HEK293 (cell line): ENCODE data around the gene MYZAP.

Experiments
- CTCF ChIA-PET: fragments of 350-600 bp; formaldehyde crosslinking; extraction: SDS; loops from one replicate; lab custom pipeline; 2021; ENCODE audit warnings: antibody characterized with exemption; lab: Yijun Ruan, JAX
- POLR2A ChIA-PET: fragments of 300-600 bp; formaldehyde crosslinking; extraction: SDS; loops from one replicate; lab custom pipeline; 2020; ENCODE audit warnings: antibody characterized with exemption, inconsistent platforms; lab: Yijun Ruan, JAX
- H3K27ac ChIP-seq: fragments of 200-500 bp; sonication (Bioruptor generic); 2 replicates; pipeline ENCODE4 v1.5.1; 2014; ENCODE audit warnings: low read depth, low read length, control low read depth, inconsistent platforms; ENCODE audit errors: extremely low read depth
- H3K36me3 ChIP-seq, 2 experiments: fragments of 200-500 bp in 1 of 2; sonication (Bioruptor generic) in 1 of 2; 1 replicate in 1 of 2; 2 replicates in 1 of 2; pipeline ENCODE4 v1.5.1; 2014 to 2017; ENCODE audit warnings: inconsistent platforms in 2 of 2, low read length in 2 of 2; ENCODE audit not compliant: control insufficient read depth in 2 of 2, insufficient read depth in 1 of 2
- H3K4me1 ChIP-seq: fragments of 200-500 bp; sonication (Bioruptor generic); 2 replicates; pipeline ENCODE4 v1.5.1; 2014; ENCODE audit warnings: mild to moderate bottlenecking, low read length, inconsistent platforms; ENCODE audit not compliant: control insufficient read depth, insufficient read depth
- H3K4me3 ChIP-seq: 2 replicates; pipeline ENCODE4 v1.5.1; 2011; ENCODE audit warnings: low read depth, mild to moderate bottlenecking, control low read depth, low read length, moderate library complexity
- H3K9me3 ChIP-seq: fragments of 200-500 bp; sonication (Bioruptor generic); 2 replicates; pipeline ENCODE4 v1.5.1; 2014; ENCODE audit warnings: low read depth, low read length, inconsistent platforms; ENCODE audit not compliant: control insufficient read depth, insufficient read depth
- CTCF ChIP-seq: fragments of 450-650 bp; formaldehyde crosslinking; IDR thresholded peaks from 2 replicates; pipeline ENCODE4 v1.5.1; 2016; ENCODE audit warnings: missing biosample characterization, missing genetic modification characterization
- HIC1 ChIP-seq: fragments of 450-650 bp; formaldehyde crosslinking; IDR thresholded peaks from 2 replicates; pipeline ENCODE4 v1.5.1; 2016; ENCODE audit warnings: missing biosample characterization, missing genetic modification characterization
- KLF16 ChIP-seq: fragments of 450-650 bp; formaldehyde crosslinking; IDR thresholded peaks from 2 replicates; pipeline ENCODE4 v1.5.1; 2017; ENCODE audit warnings: missing biosample characterization, missing genetic modification characterization
- PATZ1 ChIP-seq: fragments of 450-650 bp; formaldehyde crosslinking; IDR thresholded peaks from 2 replicates; pipeline ENCODE4 v1.5.1; 2016; ENCODE audit warnings: missing biosample characterization, missing genetic modification characterization
- RBAK ChIP-seq: fragments of 450-650 bp; formaldehyde crosslinking; IDR thresholded peaks from 2 replicates; pipeline ENCODE4 v1.5.1; 2016; ENCODE audit warnings: missing biosample characterization, missing genetic modification characterization
- REPIN1 ChIP-seq: fragments of 450-650 bp; formaldehyde crosslinking; IDR thresholded peaks from 2 replicates; pipeline ENCODE4 v1.5.1; 2017; ENCODE audit warnings: missing biosample characterization, missing genetic modification characterization, low read depth
- ZBTB17 ChIP-seq: fragments of 450-650 bp; formaldehyde crosslinking; IDR thresholded peaks from 2 replicates; pipeline ENCODE4 v1.5.1; 2016; ENCODE audit warnings: missing biosample characterization, missing genetic modification characterization
- ZBTB44 ChIP-seq: fragments of 450-650 bp; IDR thresholded peaks from 2 replicates; pipeline ENCODE4 v1.5.1; 2018; ENCODE audit warnings: missing biosample characterization, mild to moderate bottlenecking, missing genetic modification characterization
- ZNF175 ChIP-seq: fragments of 450-650 bp; formaldehyde crosslinking; IDR thresholded peaks from 2 replicates; pipeline ENCODE4 v1.5.1; 2016; ENCODE audit warnings: missing biosample characterization, missing genetic modification characterization
- ZNF23 ChIP-seq: fragments of 450-650 bp; formaldehyde crosslinking; IDR thresholded peaks from 2 replicates; pipeline ENCODE4 v1.5.1; 2016; ENCODE audit warnings: missing biosample characterization, missing genetic modification characterization, borderline replicate concordance
- ZNF274 ChIP-seq, 2 experiments: fragments of 200-500 bp in 1 of 2; fragments of 450-650 bp in 1 of 2; sonication (Bioruptor generic) in 1 of 2; formaldehyde crosslinking in 1 of 2; IDR thresholded peaks; 2 replicates each; pipeline versions ENCODE4 v1.5.1 to v1.6.1; 2014 to 2016; ENCODE audit warnings: borderline replicate concordance in 1 of 2, inconsistent platforms in 1 of 2, low read length in 1 of 2, missing biosample characterization in 1 of 2, missing genetic modification characterization in 1 of 2
- ZNF280C ChIP-seq: fragments of 450-650 bp; formaldehyde crosslinking; IDR thresholded peaks from 2 replicates; pipeline ENCODE4 v1.5.1; 2016; ENCODE audit warnings: missing biosample characterization, missing genetic modification characterization
- ZNF335 ChIP-seq: fragments of 450-650 bp; formaldehyde crosslinking; conservative IDR thresholded peaks from 2 replicates; pipeline ENCODE4 v1.5.1; 2016; ENCODE audit warnings: missing biosample characterization, missing genetic modification characterization
- ZNF354C ChIP-seq: fragments of 450-650 bp; formaldehyde crosslinking; IDR thresholded peaks from 2 replicates; pipeline ENCODE4 v1.5.1; 2016; ENCODE audit warnings: missing biosample characterization, missing genetic modification characterization, low read depth, borderline replicate concordance
- ZNF513 ChIP-seq: fragments of 450-650 bp; IDR thresholded peaks from 2 replicates; pipeline ENCODE4 v1.5.1; 2018; ENCODE audit warnings: missing biosample characterization, missing genetic modification characterization
- ZNF560 ChIP-seq: fragments of 450-650 bp; formaldehyde crosslinking; IDR thresholded peaks from 2 replicates; pipeline ENCODE4 v1.5.1; 2017; ENCODE audit warnings: missing biosample characterization, missing genetic modification characterization, borderline replicate concordance
- ZNF596 ChIP-seq: fragments of 450-650 bp; IDR thresholded peaks from 2 replicates; pipeline ENCODE4 v1.5.0; 2018; ENCODE audit warnings: missing biosample characterization, mild to moderate bottlenecking, missing genetic modification characterization, moderate library complexity
- ZNF610 ChIP-seq: fragments of 450-650 bp; formaldehyde crosslinking; IDR thresholded peaks from 2 replicates; pipeline ENCODE4 v1.5.1; 2016; ENCODE audit warnings: missing biosample characterization, missing genetic modification characterization, borderline replicate concordance
- ZNF692 ChIP-seq: fragments of 450-650 bp; formaldehyde crosslinking; IDR thresholded peaks from 2 replicates; pipeline ENCODE4 v1.5.1; 2016; ENCODE audit warnings: missing biosample characterization, missing genetic modification characterization
- ZNF747 ChIP-seq: fragments of 450-650 bp; formaldehyde crosslinking; IDR thresholded peaks from 2 replicates; pipeline ENCODE4 v1.5.1; 2016; ENCODE audit warnings: missing biosample characterization, missing genetic modification characterization

Gene MYZAP

GRCh38 chr15:57692709-57693108, 101.0 kb downstream of the MYZAP start (continued):
- no peak for TF ChIP-seq CTCF (tag by site-specific recombination)
- no peak for TF ChIP-seq HIC1
- no peak for TF ChIP-seq ZNF274 (IDR thresholded peaks at IDR 0.05; ENCODE audit: low read length)
- no peak for TF ChIP-seq ZNF274 (tag by site-specific recombination; IDR thresholded peaks at IDR 0.05; ENCODE audit: borderline replicate concordance)
- no peak for TF ChIP-seq KLF16 (tag by site-specific recombination)
- no peak for TF ChIP-seq ZNF596 (tag by site-specific recombination)
- no peak for TF ChIP-seq ZBTB44

GRCh38 chr15:57694279-57694678, 102.6 kb downstream of the MYZAP start:
- POLR2A ChIA-PET, result no interaction called here
- CTCF ChIA-PET, result interaction anchor here (0.6 kb wide), 1 partner anchor 175 kb away, joined by 3 read pairs; no protein-coding TSS in a partner anchor
- H3K4me1 ChIP-seq, result peaks cover 41% of the 10 kb centered on the region
- H3K27ac ChIP-seq, result no peak overlapping the region
- no peak overlapping the region for H3K4me3 ChIP-seq
- TF ChIP-seq ZBTB17 (no peak), ZNF23 (tag by site-specific recombination) (no peak), ZNF747 (tag by site-specific recombination) (no peak), ZNF560 (tag by site-specific recombination) (no peak), ZNF335 (no peak), REPIN1 (tag by site-specific recombination) (no peak), ZNF513 (tag by site-specific recombination) (no peak), RBAK (tag by site-specific recombination) (no peak)
- H3K9me3 ChIP-seq, result no peaks in the 10 kb centered on the region
- H3K36me3 ChIP-seq, result no peaks in the 10 kb centered on the region

GRCh38 chr15:57696146-57696545, 104.4 kb downstream of the MYZAP start:
- Histone ChIP-seq H3K27ac (peak overlapping the region; percentile 59; the same call in 1 of the 2 replicates), H3K4me3 (no peak overlapping the region), H3K36me3 (no peaks in the 10 kb centered on the region), H3K9me3 (no peaks in the 10 kb centered on the region), H3K4me1 (peaks cover 40% of the 10 kb centered on the region)
- POLR2A ChIA-PET, result interaction anchor here (1.2 kb wide), 1 partner anchor 11 kb away, joined by 3 read pairs; the partner anchor contains the start of gene POLR2M
- CTCF ChIA-PET, result no interaction called here
- TF ChIP-seq ZNF610 (no peak), PATZ1 (no peak), ZNF280C (tag by site-specific recombination) (no peak), ZNF354C (tag by site-specific recombination) (no peak), ZNF175 (no peak), RBAK (tag by site-specific recombination) (no peak), ZNF692 (tag by site-specific recombination) (no peak)
